Nephron progenitor cell (in vitro differentiated cells): ENCODE results near the gene KPNA6.

Source experiments
- DNase-seq: peaks from one replicate; pipeline ENCODE4 v3.0.0; 2021
- H3K27ac Mint-ChIP-seq: 2 replicates; pipeline ENCODE4 v1.8.0; 2021; ENCODE audit warnings: mild to moderate bottlenecking, moderate library complexity, mixed read lengths
- H3K27me3 Mint-ChIP-seq: 2 replicates; pipeline ENCODE4 v1.8.0; 2021; ENCODE audit warnings: mild to moderate bottlenecking, low read depth, mixed read lengths; ENCODE audit not compliant: poor library complexity
- H3K36me3 Mint-ChIP-seq: 2 replicates; pipeline ENCODE4 v1.8.0; 2021; ENCODE audit warnings: low read depth, mixed read lengths
- H3K4me1 Mint-ChIP-seq: 2 replicates; pipeline ENCODE4 v1.8.0; 2021; ENCODE audit warnings: mixed read lengths
- H3K4me3 Mint-ChIP-seq: 2 replicates; pipeline ENCODE4 v1.8.0; 2021; ENCODE audit warnings: mild to moderate bottlenecking, moderate library complexity, mixed read lengths
- H3K9me3 Mint-ChIP-seq: 2 replicates; pipeline ENCODE4 v1.8.0; 2021; ENCODE audit warnings: mild to moderate bottlenecking, moderate library complexity, mixed read lengths
- TF ChIP-seq, protein P1 (sequence below): fragments of 200-600 bp; sonication (generic); IDR thresholded peaks from 2 replicates; pipeline ENCODE4 v1.5.0; 2021; ENCODE audit warnings: antibody characterized with exemption

The KPNA6 gene

GRCh38 chr1:32199043-32199716 is 91.3 kb downstream of the KPNA6 start:
- Mint-ChIP-seq H3K4me1 (peaks cover 60% of the 10 kb centered on the region), H3K4me3 (no peak overlapping the region), H3K27me3 (peaks cover 8% of the 10 kb centered on the region), H3K36me3 (peaks cover 20% of the 10 kb centered on the region), H3K27ac (no peak overlapping the region), H3K9me3 (no peaks in the 10 kb centered on the region)
- DNase-seq: no peak
- TF ChIP-seq, protein P1, sequence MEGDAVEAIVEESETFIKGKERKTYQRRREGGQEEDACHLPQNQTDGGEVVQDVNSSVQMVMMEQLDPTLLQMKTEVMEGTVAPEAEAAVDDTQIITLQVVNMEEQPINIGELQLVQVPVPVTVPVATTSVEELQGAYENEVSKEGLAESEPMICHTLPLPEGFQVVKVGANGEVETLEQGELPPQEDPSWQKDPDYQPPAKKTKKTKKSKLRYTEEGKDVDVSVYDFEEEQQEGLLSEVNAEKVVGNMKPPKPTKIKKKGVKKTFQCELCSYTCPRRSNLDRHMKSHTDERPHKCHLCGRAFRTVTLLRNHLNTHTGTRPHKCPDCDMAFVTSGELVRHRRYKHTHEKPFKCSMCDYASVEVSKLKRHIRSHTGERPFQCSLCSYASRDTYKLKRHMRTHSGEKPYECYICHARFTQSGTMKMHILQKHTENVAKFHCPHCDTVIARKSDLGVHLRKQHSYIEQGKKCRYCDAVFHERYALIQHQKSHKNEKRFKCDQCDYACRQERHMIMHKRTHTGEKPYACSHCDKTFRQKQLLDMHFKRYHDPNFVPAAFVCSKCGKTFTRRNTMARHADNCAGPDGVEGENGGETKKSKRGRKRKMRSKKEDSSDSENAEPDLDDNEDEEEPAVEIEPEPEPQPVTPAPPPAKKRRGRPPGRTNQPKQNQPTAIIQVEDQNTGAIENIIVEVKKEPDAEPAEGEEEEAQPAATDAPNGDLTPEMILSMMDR: no peak

GRCh38 chr1:32199717-32200072 is 91.8 kb downstream of the KPNA6 start:
- Mint-ChIP-seq H3K36me3 (peaks cover 15% of the 10 kb centered on the region), H3K9me3 (no peaks in the 10 kb centered on the region), H3K4me3 (peak overlapping the region; percentile 83), H3K4me1 (peaks cover 65% of the 10 kb centered on the region), H3K27ac (no peak overlapping the region), H3K27me3 (peaks cover 8% of the 10 kb centered on the region)
- TF ChIP-seq, protein P1: no peak
- no peak for DNase-seq

- Mint-ChIP-seq H3K27ac (peak within 1 kb of the TSS; percentile 2), H3K4me3 (peak within 1 kb of the TSS; percentile 83), H3K4me1 (peaks cover 70% of the 10 kb centered on the region), H3K9me3 (no peaks in the 10 kb centered on the region), H3K36me3 (peaks cover 15% of the 10 kb centered on the region), H3K27me3 (peaks cover 8% of the 10 kb centered on the region)
- TF ChIP-seq, protein P1: no peak
- peak; percentile 76 for DNase-seq
Measured at GRCh38 chr1:32200226-32201010, 92.6 kb downstream of the KPNA6 start, which contains the start of gene CCDC28B. CCDC28B (plus strand) TSS chr1:32200595; CDS start chr1:32201936, 1,341 bp downstream.

DNA sequence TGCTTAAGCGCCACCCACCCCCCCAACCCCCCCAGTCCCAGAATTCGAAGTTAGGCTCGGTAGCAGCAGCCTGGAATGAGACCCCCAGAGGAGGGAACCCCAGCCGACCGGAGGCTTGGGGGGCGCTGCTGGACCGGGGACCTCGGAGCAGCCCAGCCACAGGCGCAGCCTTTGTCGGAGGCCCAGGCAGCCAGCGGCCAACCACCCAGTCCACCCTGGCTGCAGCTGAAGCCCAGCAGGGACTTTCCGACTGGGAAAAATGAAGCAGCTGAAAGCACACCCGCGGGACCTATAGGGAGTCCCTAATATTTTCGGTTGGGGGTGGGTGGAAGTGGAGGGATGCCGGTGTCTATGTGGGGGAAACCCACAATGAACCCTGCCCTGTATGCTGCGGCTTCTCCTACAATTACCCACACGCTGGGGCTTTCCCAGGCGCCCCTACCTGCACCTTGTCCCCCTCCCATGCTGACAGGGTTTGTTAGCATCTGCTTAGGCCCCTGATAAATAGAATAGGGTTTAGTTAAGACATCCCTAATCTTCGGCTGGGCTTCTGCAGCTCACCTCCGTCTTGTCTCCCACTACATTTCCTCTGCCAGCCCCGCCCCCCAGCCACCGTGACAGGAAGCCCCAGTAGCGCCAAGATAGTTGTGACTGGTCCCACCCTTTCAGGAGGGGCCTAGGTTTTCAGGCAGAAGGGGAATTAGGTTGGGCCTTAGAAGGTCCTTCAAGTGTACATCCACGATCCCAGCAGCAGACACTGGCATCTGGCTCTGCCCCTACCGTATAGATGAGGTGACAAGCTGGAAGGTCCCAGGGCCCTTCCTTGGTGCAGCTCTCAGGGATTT is 93.4 kb downstream of the KPNA6 start:
- H3K27me3 Mint-ChIP-seq: peaks cover 4% of the 10 kb centered on the region
- H3K4me1 Mint-ChIP-seq: peaks cover 75% of the 10 kb centered on the region
- peak; percentile 65 for DNase-seq

GRCh38 chr1:32204943-32205361 is 97.1 kb downstream of the KPNA6 start:
- H3K36me3 Mint-ChIP-seq: peaks cover 4% of the 10 kb centered on the region
- H3K4me3 Mint-ChIP-seq: peak overlapping the region; percentile 92
- H3K27me3 Mint-ChIP-seq: peaks cover 4% of the 10 kb centered on the region
- H3K4me1 Mint-ChIP-seq: peaks cover 57% of the 10 kb centered on the region
- TF ChIP-seq, protein P1: no peak
- no peak for DNase-seq
- H3K9me3 Mint-ChIP-seq: no peaks in the 10 kb centered on the region
- no peak overlapping the region for H3K27ac Mint-ChIP-seq

More for the DNA sequence above, 93.4 kb downstream of the KPNA6 start:
- peak overlapping the region; percentile 37 for H3K27ac Mint-ChIP-seq
- no peaks in the 10 kb centered on the region for H3K9me3 Mint-ChIP-seq
- H3K36me3 Mint-ChIP-seq: peaks cover 12% of the 10 kb centered on the region
- TF ChIP-seq, protein P1: no peak
- peak overlapping the region; percentile 83 for H3K4me3 Mint-ChIP-seq
